SK-N-DZ (cell line): Measurements from ENCODE around the gene PRF1.
"Not testable (repeated sequence)": the region's sequence is repeated elsewhere in the genome, so short reads cannot be mapped to it uniquely, and the experiment has no call there.

Experiments
- DNase-seq: peaks from one replicate; pipeline ENCODE4 v3.0.0-alpha.2; 2015; ENCODE audit warnings: low spot score

The PRF1 gene

GRCh38 chr10:70617798-70618568, 15.4 kb upstream of the PRF1 start:
- DNase-seq = no peak

GRCh38 chr10:70616761-70617160, 14.2 kb upstream of the PRF1 start:
- no peak for DNase-seq

DNA sequence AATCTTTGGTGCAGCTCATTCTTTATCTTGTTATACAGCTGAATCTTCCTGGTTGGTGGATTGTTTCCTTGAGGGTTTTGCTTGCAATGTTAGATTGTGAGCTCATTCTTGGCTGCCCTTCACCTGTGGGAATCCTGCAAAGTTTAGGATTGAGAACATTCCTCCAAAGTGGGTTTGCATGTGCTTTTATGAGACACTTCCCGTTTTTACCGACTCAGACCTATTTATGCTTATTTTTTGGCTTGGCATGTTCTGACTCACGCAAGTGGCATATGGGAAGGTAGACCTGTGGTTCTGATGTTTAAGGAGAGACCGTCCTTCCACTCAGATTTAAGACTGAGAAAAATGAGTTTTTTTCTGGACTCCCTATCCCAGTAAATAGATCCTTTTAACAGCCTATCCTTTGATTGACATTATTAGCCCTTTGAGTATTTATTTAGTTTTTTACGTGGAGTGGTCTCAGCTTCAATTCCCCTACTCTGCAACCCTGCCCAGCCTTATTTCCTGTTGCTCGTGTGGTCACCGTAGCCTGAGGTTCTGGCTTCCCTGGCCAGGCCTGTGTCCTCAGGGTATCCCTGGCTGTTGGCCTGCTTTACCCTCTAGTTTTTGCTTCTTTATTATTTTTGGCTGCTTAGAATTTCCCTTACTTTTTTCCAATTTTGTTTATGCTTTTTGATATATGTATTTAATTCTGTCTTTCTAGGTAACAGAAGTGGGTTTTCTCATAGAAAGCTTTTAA, 13.4 kb upstream of the PRF1 start:
- no peak for DNase-seq

GRCh38 chr10:70615211-70615610, 12.7 kb upstream of the PRF1 start:
- DNase-seq = no peak

DNA sequence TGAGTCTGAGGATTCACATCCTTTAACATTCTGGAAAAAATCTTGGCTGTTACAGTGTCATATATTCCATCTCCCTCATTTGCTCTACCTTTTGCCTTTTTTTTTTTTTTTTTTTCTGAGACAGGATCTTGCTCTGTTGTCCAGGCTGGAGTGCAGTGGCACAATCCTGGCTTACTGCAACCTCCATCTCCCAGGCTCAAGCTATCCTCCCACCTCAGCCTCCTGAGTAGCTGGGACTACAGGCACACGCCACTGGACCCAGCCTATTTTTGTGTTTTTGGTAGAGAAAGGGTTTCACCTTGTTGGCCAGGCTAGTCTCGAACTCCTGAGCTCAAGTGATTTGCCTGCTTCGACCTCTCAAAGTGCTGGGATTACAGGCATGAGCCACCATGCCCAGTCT, 11.8 kb upstream of the PRF1 start:
- DNase-seq = not testable (repeated sequence)

DNA sequence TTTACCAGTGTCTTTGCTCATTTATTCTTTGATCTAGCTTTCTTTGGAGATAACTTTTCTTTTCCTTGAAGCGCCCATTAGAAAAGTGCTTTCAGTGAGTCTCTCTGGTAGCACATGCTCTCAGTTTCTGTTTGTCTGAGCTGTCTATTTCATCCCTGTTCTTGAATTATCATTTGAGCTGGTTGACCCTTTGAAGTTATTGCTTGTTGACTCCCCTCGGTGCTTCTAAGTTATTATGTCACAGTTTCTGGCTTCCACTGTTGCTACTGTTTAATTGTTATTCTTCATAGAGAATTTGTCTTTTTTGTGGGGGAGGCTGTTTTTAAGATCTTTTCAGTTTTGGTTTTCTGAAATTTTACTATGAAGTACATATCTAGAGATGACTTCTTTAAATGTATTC, 11.4 kb upstream of the PRF1 start:
- DNase-seq = no peak

GRCh38 chr10:70607936-70608335, 5.4 kb upstream of the PRF1 start:
- no peak for DNase-seq

DNA sequence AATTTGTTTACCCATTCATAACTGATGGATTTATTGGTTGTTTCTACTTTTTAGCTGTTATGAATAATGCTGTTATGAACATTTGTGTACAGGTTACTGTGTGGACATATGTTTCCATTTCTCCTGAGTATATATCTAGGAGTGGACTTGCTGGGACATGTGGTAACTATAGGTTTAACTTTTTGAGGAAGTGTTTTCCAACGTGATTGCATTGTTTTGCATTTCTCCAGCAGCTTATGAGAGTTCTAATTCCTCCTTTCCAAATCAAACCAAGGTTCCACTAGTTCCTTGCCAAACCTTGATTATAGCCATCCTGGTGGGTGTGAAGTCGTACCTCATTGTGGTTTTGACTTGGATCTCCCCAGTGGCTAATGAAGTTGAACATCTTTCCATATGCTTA, 2.6 kb upstream of the PRF1 start:
- no peak for DNase-seq

DNA sequence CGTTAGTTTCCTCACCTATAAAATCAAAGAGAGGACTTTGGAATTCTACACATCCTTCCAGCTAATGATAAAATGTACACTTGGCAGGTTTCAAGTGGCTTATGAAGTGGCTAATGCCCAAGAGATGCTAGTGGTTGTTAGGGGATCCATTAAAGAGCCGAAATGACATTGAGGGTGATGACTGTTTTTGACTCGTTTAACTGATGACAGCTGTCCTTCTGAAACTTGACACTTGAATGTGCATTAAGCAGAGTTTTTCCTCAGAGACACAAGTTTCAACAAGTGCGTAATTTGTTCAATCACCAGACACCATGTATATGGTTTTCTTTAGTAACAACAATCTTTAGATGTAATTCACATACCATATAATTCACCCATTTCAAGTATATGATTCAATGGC, 1.6 kb upstream of the PRF1 start:
- DNase-seq = no peak

DNA sequence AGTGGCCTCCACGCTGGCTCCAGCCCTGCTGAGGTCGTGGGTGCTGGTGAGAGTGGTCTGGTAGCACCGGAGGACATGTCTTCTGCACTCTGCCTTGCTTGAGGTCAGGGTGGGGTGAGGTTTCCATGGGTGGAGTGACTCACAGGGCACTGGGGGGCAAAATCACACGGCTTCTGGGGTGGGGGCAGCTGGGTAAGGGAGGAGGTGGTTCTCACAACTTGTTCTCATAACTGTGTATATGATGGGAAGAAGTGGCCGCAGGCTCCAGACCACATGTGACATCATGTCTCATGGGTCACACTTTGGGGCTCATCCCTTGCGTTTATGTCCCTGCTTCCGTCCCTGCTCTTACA, 884 bp upstream of the PRF1 start:
- DNase-seq = no peak

DNA sequence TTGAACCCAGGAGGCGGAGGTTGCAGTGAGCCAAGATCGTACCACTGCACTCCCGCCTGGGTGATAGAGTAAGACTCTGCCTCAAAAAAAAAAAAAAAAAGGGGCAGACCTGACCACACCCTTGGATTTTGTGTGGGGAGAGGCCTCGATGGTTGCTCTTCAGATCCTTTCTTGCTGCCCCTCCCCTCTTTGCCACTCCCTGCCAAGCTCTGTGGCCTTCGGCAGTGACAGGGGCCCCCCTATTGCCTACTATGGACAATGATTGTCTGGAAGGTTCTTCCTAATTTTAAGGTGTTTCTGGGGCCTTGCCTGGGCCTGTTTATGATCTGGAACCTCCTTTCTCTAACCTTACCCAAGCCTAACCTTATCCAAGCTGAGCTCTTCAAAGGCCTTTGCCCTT, 795 bp downstream of the PRF1 start:
- no peak for DNase-seq

DNA sequence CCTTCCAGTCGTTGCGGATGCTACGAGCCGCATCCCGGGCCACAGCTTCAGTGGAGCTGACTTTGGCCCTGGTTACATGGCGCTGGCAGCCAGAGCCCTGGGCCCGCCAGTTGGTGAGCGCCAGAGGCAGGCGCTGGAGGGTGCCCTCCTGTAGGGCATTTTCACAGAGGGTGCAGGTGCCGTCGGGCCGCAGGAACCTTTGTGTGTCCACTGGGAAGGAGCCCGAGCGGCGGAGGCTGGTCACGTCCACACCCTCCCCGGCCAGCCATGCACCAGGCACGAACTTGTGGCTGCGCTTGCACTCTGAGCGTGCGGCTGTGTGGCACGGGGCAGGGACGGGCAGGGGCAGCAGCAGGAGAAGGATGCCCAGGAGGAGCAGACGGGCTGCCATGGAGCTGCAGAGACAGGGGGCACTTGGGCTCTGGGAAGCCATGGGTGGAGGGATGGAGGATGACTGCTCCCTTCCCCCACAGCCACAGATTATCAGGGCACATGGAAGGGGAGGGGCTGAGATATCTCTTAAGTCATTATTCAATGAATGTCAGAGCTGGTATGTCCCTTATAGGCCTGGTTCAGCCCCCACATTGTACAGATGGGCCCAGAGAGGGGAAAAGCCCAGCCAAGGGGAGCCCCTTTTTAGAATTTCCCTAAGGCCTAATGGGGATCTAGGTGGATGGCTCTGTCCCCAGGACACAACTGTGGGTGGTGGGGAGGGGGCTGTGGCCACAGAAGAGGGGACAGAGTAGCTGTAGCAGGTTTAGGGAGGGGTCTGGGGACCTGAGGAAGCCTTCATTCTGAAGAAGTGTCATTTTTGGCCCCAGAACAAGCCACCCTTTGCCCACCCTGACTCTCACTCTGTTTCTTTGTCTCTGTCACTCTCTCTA, 1.8 kb downstream of the PRF1 start:
- no peak for DNase-seq

DNA sequence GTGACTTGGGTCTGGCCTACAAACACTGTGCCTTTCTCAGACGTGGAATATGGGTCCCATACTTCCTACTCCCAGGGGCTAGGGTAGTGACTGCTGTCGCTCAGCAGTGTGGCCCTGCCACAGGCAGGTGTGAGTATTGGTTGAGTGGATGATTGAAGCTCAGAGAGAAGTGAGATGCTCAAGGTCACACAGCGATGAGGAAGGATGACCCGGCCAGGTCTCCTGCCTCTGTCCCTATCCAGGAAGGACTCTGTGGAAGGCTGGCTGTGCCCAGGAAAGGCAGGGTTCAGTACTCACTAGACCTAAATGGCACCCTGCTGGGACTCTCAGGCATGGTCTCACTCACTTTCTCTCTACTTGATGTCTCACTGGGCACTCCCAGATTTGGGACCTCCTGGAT, 2.8 kb downstream of the PRF1 start:
- no peak for DNase-seq

DNA sequence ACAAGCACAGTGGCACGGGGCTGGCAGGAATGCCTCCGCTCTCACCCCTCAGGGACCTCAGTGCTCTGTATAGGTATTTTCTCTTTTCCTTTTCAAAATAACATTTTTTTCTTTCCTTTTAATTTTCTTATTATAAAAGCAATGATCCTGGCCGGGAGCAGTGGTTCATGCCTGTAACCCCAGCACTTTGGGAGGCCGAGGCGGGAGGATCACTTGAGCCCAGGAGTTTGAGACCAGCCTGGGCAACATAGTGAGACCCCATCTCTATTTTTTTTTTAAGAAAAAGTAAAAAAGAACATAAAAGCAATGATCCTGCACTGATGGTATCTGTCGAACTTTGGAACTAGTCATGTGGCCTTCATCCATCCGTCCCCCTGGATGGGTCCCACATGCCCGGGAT, 3.2 kb downstream of the PRF1 start:
- no peak for DNase-seq

- DNase-seq = no peak
Observed at GRCh38 chr10:70598857-70599295, 3.7 kb downstream of the PRF1 start.

- DNase-seq = no peak
Observed at GRCh38 chr10:70597856-70598815, 4.4 kb downstream of the PRF1 start.

DNA sequence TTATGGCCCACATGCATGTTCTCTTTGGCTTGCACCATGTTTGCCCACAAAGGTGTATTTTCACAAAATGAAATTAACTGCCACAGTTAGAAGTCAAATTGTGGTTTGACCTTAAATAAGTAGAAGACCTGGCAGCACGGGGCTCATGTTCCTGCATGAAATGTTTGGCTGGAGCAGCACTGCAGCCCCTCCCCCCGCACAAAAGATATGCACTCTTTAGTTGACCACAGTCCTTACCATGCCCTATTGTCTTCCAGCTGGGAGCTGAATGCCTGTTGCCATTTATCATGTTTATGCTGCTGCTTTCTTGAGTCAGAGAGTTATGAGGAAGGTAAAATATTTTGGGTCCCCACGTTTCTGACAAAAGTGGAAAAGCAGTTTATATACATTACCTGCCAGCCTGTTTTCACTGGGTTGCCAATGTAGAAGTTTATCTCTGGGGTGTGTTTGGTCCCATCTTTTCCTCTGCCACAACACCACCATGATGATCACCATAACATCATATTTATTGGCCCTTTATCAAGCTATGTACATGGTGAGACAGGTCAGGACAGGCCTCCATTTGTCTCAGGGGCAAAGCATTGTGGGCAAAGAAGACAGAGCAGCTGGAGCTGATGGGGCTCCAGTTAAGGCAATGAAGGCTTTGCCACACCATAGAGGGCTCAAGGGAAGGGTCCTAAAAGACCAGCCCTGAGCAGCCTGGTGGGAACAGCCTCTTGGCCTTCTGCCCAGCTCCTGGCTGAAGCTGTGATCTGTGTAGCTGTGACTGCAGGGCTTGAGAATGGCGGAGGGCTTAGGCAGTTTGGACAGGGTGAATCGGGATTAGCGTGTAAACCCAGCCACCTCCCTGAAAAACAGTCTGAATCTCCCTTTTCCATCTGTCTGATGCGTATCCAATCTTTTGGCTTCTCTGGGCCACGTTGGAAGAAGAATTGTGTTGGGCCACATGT, 5.4 kb downstream of the PRF1 start:
- DNase-seq = no peak

- DNase-seq = no peak
Observed at GRCh38 chr10:70596110-70596798, 6.3 kb downstream of the PRF1 start.

DNA sequence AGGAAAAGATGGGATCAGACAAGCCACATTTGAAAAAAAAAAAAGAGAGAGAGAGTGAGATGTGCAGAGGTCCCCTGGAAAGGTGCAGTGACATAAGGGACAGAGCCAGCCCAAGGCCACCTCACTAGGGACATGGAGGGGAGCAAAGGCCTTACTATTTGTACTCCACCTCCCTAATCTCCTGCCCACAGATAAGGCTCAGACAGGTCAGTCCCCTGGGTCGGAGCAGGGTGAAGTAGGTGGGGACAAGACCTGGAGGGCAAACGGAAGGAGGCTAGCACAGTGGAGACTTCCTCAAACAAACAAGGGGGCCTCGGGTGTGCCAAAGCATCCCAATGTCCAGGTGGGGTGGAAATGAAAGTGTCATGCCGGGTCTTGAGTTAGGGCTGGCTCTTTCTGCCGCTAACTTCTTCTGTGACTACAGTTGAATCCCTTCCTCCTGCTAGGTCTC, 7.0 kb downstream of the PRF1 start:
- no peak for DNase-seq
